Measurements from ENCODE around the gene CPA5.
A peak's percentile ranks its signal among the peaks of the same experiment; 100 is the strongest.

Gene CPA5

GRCh38 chr7:130333832-130334231 lies 10.8 kb upstream of the CPA5 start:
- no peak for DNase-seq

DNA sequence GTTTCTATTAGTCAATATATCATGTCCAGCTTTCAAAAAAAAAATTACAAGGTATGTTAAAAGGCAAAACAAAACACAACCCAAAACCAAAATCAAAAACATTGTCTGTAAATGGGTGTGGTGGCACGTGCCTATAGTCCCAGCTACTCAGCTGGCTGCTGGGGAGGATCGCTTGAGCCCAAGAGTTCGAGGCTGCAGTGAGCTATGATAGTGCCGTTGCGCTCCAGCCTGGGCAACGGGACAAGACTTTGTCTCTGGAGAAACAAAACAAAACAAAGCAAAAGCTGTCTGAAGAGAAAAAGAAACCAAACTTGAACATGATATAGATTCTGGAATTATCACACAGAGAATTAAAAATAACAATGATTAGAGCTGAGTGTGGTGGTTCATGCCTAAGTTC lies 10.3 kb upstream of the CPA5 start:
- DNase-seq, result no peak

- no peak for DNase-seq
Observed at GRCh38 chr7:130337410-130337971, 7.1 kb upstream of the CPA5 start.

DNA sequence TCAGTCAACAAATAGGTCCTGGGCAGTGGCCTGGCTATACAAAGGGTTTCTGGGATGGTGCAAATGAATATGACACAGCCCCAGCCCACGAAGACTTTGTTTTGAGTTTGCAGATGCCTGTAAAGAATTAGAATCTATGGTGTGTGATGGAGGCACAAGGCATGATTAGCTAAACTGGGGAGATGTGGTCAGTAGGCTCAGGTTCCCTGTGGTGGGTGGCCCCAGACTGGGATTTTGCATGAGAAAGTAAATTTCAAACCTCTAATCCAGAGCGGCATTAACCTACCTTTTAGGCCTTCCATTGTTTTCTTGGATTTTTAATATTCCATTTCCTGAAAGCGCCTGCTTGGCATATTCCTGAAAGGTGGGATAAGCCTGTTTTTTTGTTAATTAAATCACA lies 6.4 kb upstream of the CPA5 start:
- DNase-seq, result no peak

GRCh38 chr7:130341882-130342281 lies 2.7 kb upstream of the CPA5 start:
- no peak for DNase-seq

DNA sequence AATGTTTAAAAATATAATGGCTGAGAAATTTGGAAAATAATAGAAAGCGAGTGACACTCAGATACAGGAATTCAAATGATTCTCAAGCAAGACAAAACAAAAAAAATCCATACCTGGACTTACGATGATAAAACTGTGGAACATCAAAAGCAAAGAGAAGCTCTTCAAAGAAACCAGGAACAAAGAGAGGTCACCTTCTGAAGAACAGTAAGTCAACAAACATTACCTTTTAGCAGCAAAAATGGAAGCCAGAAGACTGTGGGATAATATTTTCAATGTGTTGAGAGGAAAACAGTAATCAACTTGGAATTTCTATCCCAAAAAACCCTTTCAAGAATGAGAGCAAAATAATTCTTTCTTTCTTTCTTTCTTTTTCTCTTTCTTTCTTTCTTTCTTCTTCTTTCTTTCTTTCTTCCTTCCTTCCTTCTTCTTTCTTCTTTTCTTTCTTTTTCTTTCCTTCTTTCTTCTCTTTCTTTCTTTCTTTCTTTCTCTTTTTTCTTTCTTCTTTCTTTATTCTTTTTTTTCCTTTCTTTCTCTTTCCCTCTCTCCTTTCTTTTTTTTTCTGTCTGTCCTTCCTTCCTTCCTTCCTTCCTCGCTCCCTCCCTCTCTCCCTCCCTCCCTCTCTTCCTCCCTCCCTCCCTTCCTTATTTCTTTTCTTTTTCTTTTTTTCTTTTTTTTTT lies 1.8 kb upstream of the CPA5 start:
- DNase-seq, result no peak

DNA sequence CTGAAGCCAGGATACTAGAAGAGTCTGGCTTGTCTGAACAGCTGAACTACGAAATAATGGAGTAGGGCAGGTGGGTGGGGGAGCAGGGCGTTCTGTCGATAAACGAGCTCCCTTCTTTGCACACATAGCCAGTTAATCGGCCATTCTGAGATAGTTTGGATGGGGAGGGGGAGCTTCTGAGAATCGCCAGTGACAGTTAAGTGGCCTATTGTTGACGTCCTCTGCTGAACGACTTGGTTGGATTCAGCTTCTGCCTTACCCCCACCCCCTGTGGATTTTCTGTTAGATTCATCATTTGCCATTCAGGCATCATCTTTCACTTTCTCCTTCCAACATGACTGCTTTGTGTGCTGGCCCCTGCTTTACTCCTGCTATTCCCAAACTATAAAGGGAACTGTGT lies 520 bp downstream of the CPA5 start:
- DNase-seq, result peak; percentile 89

DNA sequence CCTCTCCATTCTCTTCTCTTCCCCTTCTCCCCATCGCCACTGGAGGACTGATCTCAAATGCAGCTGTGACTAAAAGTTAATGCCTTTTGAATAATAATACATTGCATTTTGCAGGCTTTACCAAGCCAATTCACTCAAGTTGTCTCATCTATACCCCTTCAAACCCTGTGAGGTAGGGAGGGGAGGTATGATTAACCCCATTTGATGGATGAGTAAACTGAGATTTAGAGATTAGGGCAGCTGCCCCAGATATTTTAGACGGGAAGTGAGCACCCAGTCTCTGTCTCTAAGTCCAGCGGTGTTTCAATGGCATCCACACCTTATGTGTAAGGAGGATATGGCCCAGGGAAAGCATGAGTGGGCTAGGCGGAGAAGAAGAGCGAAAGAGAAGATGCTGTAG lies 1.1 kb downstream of the CPA5 start:
- DNase-seq, result no peak

DNA sequence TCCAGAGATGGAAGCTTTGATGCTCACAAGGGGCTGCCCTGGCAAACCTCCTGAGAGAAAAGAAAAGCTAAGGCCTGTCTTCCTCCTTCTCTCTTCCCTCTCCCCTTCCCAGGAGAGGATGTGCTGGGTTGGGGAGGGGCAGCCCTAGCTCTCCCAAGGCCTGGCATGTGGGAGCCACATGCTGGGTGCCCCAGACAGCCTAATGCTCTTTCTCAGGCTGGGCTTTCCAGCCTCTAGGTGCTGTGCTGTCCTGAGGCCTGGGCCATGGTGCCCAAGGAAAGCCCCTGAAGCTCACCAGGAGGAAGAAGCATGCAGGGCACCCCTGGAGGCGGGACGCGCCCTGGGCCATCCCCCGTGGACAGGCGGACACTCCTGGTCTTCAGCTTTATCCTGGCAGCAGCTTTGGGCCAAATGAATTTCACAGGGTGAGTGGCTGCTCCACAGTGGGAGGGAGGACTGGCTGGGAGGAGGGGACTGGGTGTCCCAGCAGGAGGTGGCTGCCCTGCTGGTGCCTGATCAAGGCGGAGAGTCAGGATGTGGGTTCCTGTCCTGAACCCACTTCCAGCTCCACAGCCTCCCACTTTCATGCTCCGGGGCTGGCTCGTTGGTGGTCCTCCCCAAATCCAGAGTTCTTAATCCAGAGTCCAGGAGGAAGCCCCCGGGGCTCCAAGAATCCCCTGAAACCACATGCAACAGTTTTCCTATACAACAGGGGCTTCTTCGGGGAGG lies 1.7 kb downstream of the CPA5 start:
- no peak for DNase-seq

GRCh38 chr7:130346941-130347340 lies 2.3 kb downstream of the CPA5 start:
- DNase-seq, result no peak

GRCh38 chr7:130349911-130350782 lies 5.5 kb downstream of the CPA5 start:
- peak; percentile 35 for DNase-seq

- DNase-seq, result peak; percentile 18
Observed at GRCh38 chr7:130350945-130351790, 6.6 kb downstream of the CPA5 start.

- DNase-seq, result no peak
Observed at GRCh38 chr7:130351791-130352090, 7.1 kb downstream of the CPA5 start.

DNA sequence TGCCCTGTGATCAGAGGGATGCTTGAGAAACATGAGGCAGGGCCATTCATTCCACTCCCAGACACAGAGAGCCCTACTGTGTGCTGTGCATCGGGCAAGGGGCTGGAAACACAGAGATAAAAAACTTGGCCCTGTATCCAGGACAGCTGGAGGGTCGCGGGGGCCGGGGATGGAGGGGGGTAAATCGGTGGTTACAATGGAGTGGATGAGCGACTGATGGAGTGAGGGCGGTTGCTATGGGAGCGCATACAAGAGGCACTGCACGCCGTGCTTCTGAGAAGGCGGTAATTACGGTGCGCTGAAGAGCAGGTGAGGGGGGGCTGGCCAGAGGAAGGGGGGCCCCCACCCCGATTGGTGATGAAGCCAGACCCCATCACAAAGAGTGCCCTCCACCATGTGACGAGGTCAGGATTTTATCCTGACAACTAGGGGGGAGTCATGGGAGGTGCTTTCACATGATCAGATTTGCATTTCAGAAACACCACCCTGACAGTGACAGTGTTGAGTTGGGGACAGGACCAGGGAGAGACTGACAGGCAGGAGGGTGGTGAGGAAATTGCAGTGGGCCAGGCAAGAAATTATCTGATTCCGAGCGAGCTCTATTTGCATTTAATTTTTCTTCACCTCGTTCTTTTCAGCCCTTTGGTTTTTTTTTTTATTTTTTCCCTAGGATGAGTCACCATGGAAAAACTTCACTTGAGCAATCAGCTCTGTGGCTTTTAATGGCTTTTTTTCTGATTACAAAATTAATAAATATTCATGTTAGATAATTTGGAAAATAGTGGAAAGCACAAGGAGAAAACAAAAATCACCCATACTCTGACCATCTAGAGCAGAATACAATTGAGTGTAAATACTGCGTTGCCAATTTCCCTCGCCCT lies 7.8 kb downstream of the CPA5 start:
- peak; percentile 84 for DNase-seq

DNA sequence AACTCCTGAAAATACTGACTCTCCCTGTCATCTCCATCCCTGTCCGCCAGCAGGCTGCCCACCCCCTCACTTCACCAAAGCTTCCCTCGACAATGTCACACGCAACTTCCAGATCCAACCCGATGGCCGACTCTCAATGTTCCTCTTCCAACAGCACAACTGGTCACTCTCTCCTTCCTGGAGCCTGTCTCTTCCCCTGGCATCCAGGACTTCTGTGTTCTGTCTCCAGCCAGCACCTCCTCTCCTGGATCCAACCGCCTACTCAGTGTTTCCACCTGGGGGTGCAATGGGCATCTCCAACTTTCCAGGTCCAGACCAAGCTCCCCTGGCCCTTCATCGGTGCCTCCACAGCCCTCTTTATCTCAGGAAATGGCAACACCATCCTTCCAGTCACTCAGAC lies 8.6 kb downstream of the CPA5 start:
- DNase-seq, result peak; percentile 50

DNA sequence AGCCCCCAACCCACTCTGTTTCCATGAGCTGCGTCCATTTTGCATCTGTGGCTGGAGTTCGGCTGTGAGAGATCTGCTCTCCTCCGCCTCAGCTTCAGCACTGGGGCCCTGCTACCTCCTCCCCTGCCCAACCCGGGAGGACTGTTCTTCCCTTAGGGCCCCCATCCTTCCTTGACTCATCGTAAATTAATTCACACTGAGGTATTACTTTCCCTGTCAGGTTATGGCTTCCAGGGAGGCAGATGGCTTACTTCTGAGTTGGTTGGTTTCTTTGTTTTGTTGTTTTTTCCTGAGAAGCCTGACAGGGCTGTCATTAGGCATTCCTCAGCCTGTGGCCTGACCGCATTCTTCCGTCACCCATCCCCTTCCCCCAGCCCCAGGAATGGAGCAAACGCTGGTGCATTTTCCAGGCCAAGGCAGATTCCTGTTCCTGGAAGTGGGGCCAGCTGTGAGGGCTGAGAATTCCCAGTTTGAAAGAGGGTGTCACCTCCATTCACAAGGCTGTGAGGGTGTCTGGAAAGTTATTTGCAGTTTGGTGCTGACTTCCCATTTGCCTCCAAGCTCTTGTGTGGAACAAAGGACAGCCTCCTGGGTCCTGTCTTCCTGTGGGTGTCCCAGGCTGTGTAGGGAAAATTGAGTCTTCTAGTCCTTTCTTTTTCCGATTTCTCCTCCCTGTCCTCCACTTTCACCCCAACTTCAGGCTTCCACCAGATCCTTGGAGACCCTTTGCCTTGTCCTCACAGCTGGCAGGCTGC lies 11.7 kb downstream of the CPA5 start:
- no peak for DNase-seq

GRCh38 chr7:130356876-130357611 lies 12.4 kb downstream of the CPA5 start:
- DNase-seq, result no peak

DNA sequence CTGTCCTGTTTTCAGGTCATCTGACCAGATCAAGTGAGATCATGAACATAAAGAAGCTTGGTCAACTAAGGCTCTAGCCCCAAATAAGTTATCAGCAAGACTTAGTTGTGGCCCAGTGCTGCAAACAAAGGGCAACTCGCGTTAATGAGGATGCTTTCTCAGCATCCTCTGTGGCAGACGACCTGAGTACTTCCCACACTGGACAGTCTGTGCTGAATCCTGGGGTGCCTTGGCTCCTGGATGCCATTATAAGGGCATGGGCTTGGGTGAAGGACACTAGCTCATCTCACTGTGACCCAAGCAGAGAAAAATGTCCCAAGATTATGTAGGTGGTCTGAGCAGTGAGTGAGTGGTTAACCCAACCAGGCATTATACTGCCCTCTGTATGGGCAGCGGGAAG lies 13.9 kb downstream of the CPA5 start:
- no peak for DNase-seq

DNA sequence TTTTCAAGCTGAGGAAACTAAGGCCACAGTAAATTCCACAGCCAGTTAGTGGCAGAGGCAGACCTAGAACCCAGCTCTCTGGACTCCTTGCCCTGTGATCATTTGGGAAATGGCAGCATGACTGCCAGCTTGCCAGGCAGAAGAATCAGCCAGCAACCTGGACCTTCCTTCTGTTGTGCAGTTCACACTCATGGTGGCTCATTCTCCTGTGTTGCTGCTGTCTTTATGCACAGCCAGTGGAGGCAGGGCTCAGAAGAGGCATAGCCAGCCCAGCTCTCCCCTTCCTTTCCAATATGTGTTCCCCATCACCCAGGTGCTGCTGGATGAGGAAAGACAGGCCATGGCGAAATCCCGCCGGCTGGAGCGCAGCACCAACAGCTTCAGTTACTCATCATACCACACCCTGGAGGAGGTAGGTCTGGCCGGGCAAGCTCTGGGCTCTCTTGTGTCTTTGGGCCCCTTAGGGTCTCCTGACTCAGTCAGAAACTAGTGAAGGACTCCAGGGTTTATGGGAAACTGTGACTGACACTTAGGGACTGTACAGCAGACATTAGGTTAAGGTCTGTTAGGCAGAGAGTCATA lies 14.8 kb downstream of the CPA5 start:
- DNase-seq, result no peak

DNA sequence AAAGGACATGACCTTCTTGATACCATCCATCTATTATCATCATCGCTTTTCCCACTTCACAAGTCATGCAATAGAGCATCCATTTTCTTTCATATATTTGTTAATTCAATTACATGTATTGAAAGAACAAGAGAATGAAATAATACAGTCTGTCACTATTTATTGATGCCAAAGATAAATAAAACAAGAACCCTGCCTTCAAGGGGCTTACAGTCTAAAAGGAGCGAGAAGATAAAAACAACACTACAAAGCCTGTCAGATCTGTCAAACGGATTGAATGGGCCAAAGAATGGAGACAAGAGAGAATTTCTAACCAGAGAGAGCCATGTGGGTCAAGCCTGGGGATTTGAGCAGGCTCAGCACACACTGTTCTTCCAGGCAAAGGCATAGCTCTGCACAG lies 15.9 kb downstream of the CPA5 start:
- no peak for DNase-seq

Data from NCI-H146 (cell line).